ENCODE data around the gene VCAN. TPM values are rescaled to one million over a fixed set of nuclear protein-coding genes. Genes with fewer than 3 reads are reported as not detected.

The VCAN gene
- total RNA-seq, 1 donor from 2014 or later = 178 TPM

DNA sequence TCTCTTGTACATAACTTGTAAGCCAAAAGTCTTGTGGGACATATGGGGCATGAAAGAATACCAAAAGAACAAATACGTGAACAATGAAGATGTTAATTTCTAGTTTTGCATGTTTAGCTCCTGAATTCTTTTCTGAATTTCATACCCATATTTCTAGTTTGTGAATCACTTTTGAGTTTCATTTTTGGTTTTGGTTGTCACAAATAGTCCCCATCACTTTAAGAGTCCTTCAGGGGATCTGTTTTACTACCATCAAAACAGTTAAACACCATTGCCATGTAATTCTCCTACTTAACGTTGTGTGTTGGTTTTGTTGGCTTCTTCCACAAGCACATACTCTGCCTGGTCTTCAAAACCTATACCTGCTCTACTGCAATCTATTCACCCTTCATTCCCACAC, 27.0 kb downstream of the VCAN start:
- H3K36me3 ChIP-seq (ENCODE audit: control insufficient read depth, insufficient read depth, low read length) = peaks cover 9% of the 10 kb centered on the region
- H3K4me3 ChIP-seq (ENCODE audit: low read depth, low read length) = no peak overlapping the region
- H3K27me3 ChIP-seq (ENCODE audit: control insufficient read depth, insufficient read depth, low read length) = no peaks in the 10 kb centered on the region
- no peak for DNase-seq (ENCODE audit: low read depth)
- TF ChIP-seq, protein P1, sequence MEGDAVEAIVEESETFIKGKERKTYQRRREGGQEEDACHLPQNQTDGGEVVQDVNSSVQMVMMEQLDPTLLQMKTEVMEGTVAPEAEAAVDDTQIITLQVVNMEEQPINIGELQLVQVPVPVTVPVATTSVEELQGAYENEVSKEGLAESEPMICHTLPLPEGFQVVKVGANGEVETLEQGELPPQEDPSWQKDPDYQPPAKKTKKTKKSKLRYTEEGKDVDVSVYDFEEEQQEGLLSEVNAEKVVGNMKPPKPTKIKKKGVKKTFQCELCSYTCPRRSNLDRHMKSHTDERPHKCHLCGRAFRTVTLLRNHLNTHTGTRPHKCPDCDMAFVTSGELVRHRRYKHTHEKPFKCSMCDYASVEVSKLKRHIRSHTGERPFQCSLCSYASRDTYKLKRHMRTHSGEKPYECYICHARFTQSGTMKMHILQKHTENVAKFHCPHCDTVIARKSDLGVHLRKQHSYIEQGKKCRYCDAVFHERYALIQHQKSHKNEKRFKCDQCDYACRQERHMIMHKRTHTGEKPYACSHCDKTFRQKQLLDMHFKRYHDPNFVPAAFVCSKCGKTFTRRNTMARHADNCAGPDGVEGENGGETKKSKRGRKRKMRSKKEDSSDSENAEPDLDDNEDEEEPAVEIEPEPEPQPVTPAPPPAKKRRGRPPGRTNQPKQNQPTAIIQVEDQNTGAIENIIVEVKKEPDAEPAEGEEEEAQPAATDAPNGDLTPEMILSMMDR (IDR thresholded peaks at IDR 0.05; ENCODE audit: insufficient read depth, low read length, poor library complexity, severe bottlenecking) = no peak

DNA sequence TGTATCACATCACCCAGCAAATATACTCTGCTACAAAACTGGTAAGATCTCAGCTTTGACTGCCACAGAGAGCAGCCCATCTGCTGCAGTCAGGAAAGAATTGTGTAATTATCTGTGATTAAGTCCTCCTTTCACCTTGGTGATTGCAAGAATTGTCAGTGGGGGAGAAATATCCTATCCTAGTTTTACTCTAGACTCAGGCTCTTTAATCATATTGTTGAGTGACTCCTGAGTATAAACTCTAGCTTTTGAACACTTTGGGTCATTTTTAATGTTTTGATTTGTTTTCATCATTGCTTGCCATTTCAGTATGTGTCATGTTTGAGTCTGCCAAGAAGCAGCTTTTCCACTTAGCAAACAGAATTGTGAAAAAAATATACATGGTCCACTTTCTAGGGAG, 32.1 kb downstream of the VCAN start:
- Histone ChIP-seq H3K4me3 (ENCODE audit: low read depth, low read length) (no peak overlapping the region), H3K36me3 (ENCODE audit: control insufficient read depth, insufficient read depth, low read length) (peaks cover 3% of the 10 kb centered on the region), H3K27me3 (ENCODE audit: control insufficient read depth, insufficient read depth, low read length) (no peaks in the 10 kb centered on the region)
- DNase-seq (ENCODE audit: low read depth) = no peak
- TF ChIP-seq, protein P1 (IDR thresholded peaks at IDR 0.05; ENCODE audit: insufficient read depth, low read length, poor library complexity, severe bottlenecking) = no peak

- no peak for DNase-seq (ENCODE audit: low read depth)
- Histone ChIP-seq H3K4me3 (ENCODE audit: low read depth, low read length) (no peak overlapping the region), H3K36me3 (ENCODE audit: control insufficient read depth, insufficient read depth, low read length) (peaks cover 2% of the 10 kb centered on the region), H3K27me3 (ENCODE audit: control insufficient read depth, insufficient read depth, low read length) (no peaks in the 10 kb centered on the region)
- TF ChIP-seq, protein P1 (IDR thresholded peaks at IDR 0.05; ENCODE audit: insufficient read depth, low read length, poor library complexity, severe bottlenecking) = no peak
Observed at GRCh38 chr5:83507431-83507830, 35.9 kb downstream of the VCAN start.

- H3K36me3 ChIP-seq (ENCODE audit: control insufficient read depth, insufficient read depth, low read length) = peaks cover 2% of the 10 kb centered on the region
- TF ChIP-seq, protein P1 (IDR thresholded peaks at IDR 0.05; ENCODE audit: insufficient read depth, low read length, poor library complexity, severe bottlenecking) = no peak
- DNase-seq (ENCODE audit: low read depth) = peak; percentile 75
- no peak overlapping the region for H3K4me3 ChIP-seq (ENCODE audit: low read depth, low read length)
- no peaks in the 10 kb centered on the region for H3K27me3 ChIP-seq (ENCODE audit: control insufficient read depth, insufficient read depth, low read length)
Observed at GRCh38 chr5:83509540-83509939, 38.0 kb downstream of the VCAN start.

DNA sequence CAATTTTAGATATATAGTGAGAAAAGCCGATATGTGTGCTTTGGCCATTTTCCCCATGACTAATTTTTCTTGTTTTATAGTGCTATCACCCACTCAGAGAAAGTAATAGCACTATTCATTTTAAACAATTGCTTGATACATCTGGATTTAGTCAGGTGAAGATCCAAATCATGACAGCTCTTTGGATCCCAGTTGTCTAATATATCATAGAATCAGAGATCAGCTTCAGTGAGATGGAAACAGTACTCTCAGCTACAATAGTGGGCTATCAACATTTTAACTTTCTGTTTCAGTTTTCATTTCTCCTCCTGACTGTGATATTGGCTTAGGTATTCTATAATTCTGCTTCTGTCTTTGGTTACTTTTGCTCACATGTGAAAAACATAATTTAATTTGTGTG, 38.7 kb downstream of the VCAN start:
- H3K36me3 ChIP-seq (ENCODE audit: control insufficient read depth, insufficient read depth, low read length) = peaks cover 2% of the 10 kb centered on the region
- DNase-seq (ENCODE audit: low read depth) = no peak
- no peaks in the 10 kb centered on the region for H3K27me3 ChIP-seq (ENCODE audit: control insufficient read depth, insufficient read depth, low read length)
- TF ChIP-seq, protein P1 (IDR thresholded peaks at IDR 0.05; ENCODE audit: insufficient read depth, low read length, poor library complexity, severe bottlenecking) = no peak
- no peak overlapping the region for H3K4me3 ChIP-seq (ENCODE audit: low read depth, low read length)

- TF ChIP-seq, protein P1 (IDR thresholded peaks at IDR 0.05; ENCODE audit: insufficient read depth, low read length, poor library complexity, severe bottlenecking) = no peak
- no peaks in the 10 kb centered on the region for H3K27me3 ChIP-seq (ENCODE audit: control insufficient read depth, insufficient read depth, low read length)
- H3K36me3 ChIP-seq (ENCODE audit: control insufficient read depth, insufficient read depth, low read length) = peaks cover 2% of the 10 kb centered on the region
- DNase-seq (ENCODE audit: low read depth) = peak; percentile 53
- H3K4me3 ChIP-seq (ENCODE audit: low read depth, low read length) = no peak overlapping the region
Observed at GRCh38 chr5:83512061-83512745, 40.7 kb downstream of the VCAN start.
